AG08396 (cell line): Measurements from ENCODE around the gene ATP2B2.

Experiments
- DNase-seq: peaks from one replicate; pipeline ENCODE4 v3.0.0; 2012; ENCODE audit warnings: low spot score, mixed read lengths

Gene ATP2B2

GRCh38 chr3:10510743-10511432 lies 5.5 kb upstream of the ATP2B2 start:
- DNase-seq, result no peak

- DNase-seq, result no peak
Measured at GRCh38 chr3:10510086-10510742, 4.8 kb upstream of the ATP2B2 start.

GRCh38 chr3:10509325-10509724 lies 3.9 kb upstream of the ATP2B2 start:
- DNase-seq, result no peak

GRCh38 chr3:10508619-10509260 lies 3.4 kb upstream of the ATP2B2 start:
- no peak for DNase-seq

- no peak for DNase-seq
Measured at GRCh38 chr3:10508235-10508618, 2.8 kb upstream of the ATP2B2 start.

- no peak for DNase-seq
Measured at GRCh38 chr3:10507331-10507730, 1.9 kb upstream of the ATP2B2 start.

- DNase-seq, result no peak
Measured at GRCh38 chr3:10506696-10507095, 1.3 kb upstream of the ATP2B2 start.

- no peak for DNase-seq
Measured at GRCh38 chr3:10505791-10506585, 602 bp upstream of the ATP2B2 start.

GRCh38 chr3:10504171-10505049 lies 976 bp downstream of the ATP2B2 start:
- DNase-seq, result no peak

GRCh38 chr3:10503217-10503796 lies 2.1 kb downstream of the ATP2B2 start:
- no peak for DNase-seq

GRCh38 chr3:10502185-10502880 lies 3.1 kb downstream of the ATP2B2 start:
- no peak for DNase-seq

- no peak for DNase-seq
Measured at GRCh38 chr3:10501664-10502052, 3.7 kb downstream of the ATP2B2 start.

GRCh38 chr3:10500717-10501663 lies 4.4 kb downstream of the ATP2B2 start:
- no peak for DNase-seq

GRCh38 chr3:10498271-10498670 lies 7.1 kb downstream of the ATP2B2 start:
- no peak for DNase-seq

GRCh38 chr3:10497439-10497838 lies 7.9 kb downstream of the ATP2B2 start:
- DNase-seq, result no peak

GRCh38 chr3:10496121-10496863 lies 9.1 kb downstream of the ATP2B2 start:
- no peak for DNase-seq

- no peak for DNase-seq
Measured at GRCh38 chr3:10495614-10496013, 9.8 kb downstream of the ATP2B2 start.

- peak; percentile 30 for DNase-seq
Measured at GRCh38 chr3:10495003-10495402, 10.4 kb downstream of the ATP2B2 start.

GRCh38 chr3:10494180-10494579 lies 11.2 kb downstream of the ATP2B2 start:
- DNase-seq, result no peak
